Mesodermal cell (in vitro differentiated cells): Measurements from ENCODE around the gene UBTF.

Experiments
- H3K27ac ChIP-seq: 2 replicates; pipeline ENCODE4 v1.7.0; 2013; ENCODE audit warnings: mild to moderate bottlenecking, low read depth, low read length, moderate library complexity; ENCODE audit not compliant: severe bottlenecking
- H3K36me3 ChIP-seq: 2 replicates; pipeline ENCODE4 v1.7.1; 2013; ENCODE audit warnings: mild to moderate bottlenecking, low read length, moderate library complexity; ENCODE audit not compliant: control insufficient read depth, insufficient read depth
- H3K4me1 ChIP-seq: one replicate; pipeline ENCODE4 v1.7.1; 2013; ENCODE audit warnings: mild to moderate bottlenecking, low read length; ENCODE audit not compliant: insufficient read depth, control insufficient read depth, poor library complexity, severe bottlenecking
- H3K4me3 ChIP-seq: 2 replicates; pipeline ENCODE4 v1.7.0; 2013; ENCODE audit warnings: low read length, control low read depth, mild to moderate bottlenecking; ENCODE audit not compliant: insufficient read depth, poor library complexity, severe bottlenecking; ENCODE audit errors: extremely low read depth
- H3K9me3 ChIP-seq: 2 replicates; pipeline ENCODE4 v1.7.1; 2013; ENCODE audit warnings: mild to moderate bottlenecking, low read length, moderate library complexity; ENCODE audit not compliant: control insufficient read depth
- WGBS, 2 experiments: methylation state at CpG; one replicate each; pipeline ENCODE4 v1.1.5; 2013; ENCODE audit warnings: missing lambda C conversion rate in 2 of 2; ENCODE audit not compliant: insufficient coverage in 2 of 2; 5-methylcytosine and 5-hydroxymethylcytosine counted together

Gene UBTF

DNA sequence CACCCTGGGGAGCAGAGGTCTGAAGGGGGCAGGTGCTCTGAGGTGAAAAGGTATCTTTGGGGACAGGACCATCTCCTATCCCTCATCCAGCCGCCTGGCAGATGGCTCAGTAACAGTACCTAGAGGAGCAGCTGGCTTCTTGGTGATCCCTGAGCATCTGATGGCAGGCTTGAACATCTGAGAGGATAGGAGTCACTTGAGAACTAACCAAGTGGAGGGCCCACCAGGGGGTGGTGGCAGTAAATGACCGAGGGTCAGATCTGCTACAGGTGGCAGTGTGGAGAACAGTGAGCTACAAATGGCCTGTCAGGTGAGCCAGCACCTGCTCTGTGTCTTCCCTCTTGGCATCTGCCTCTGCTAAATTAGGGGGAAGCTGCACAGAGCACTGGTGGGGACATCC is 64.0 kb downstream of the UBTF start:
- Histone ChIP-seq H3K4me1 (peaks cover 6% of the 10 kb centered on the region), H3K27ac (no peak overlapping the region), H3K36me3 (peaks cover 73% of the 10 kb centered on the region), H3K9me3 (no peaks in the 10 kb centered on the region), H3K4me3 (no peak overlapping the region)
- 93 to 100% methylated on average over 2 of the region's 2 CpGs for WGBS, 2 experiments
